CD4-positive, alpha-beta T cell (primary cell): ENCODE data around the gene TRAPPC2. TPM values are rescaled to one million over a fixed set of nuclear protein-coding genes. Genes with fewer than 3 reads are reported as not detected.

Experiments used
- ATAC-seq: fragments of 200-7000 bp; cut with Tn5 transposase; one replicate; pipeline ENCODE4 v1.10.0; 2022; ENCODE audit warnings: mild to moderate bottlenecking; ENCODE audit not compliant: poor library complexity
- CTCF ChIA-PET: fragments of 350-600 bp; sonication (Branson Sonifier 250); formaldehyde crosslinking; loops from one replicate; lab custom pipeline; 2021; ENCODE audit warnings: antibody characterized with exemption, inconsistent platforms; lab: Charles Lee
- POLR2A ChIA-PET: fragments of 350-600 bp; sonication (Branson Sonifier 250); formaldehyde crosslinking; loops from one replicate; lab custom pipeline; 2021; ENCODE audit warnings: antibody characterized with exemption, inconsistent platforms; lab: Charles Lee
- DNase-seq, 14 experiments: peaks; one replicate each; pipeline ENCODE4 v3.0.0-alpha.2; 2013 to 2020; ENCODE audit warnings: mixed read lengths in 2 of 14
- H3K27ac ChIP-seq, 2 donors: one replicate each; pipeline versions ENCODE4 v1.5.1 to v1.7.0; 2013; ENCODE audit warnings: low read length in 2 of 2, low read depth in 1 of 2, mild to moderate bottlenecking in 1 of 2
- H3K27me3 ChIP-seq, 2 experiments: 1 replicate in 1 of 2; 2 replicates in 1 of 2; pipeline versions ENCODE4 v1.6.1 to v1.7.0; 2013; ENCODE audit warnings: low read length in 2 of 2, control low read depth in 1 of 2, mild to moderate bottlenecking in 1 of 2, moderate library complexity in 1 of 2; ENCODE audit not compliant: insufficient read depth in 2 of 2, control insufficient read depth in 1 of 2
- H3K36me3 ChIP-seq: one replicate; pipeline ENCODE4 v1.6.1; 2013; ENCODE audit warnings: low read length, control low read depth; ENCODE audit not compliant: insufficient read depth
- H3K4me1 ChIP-seq: one replicate; pipeline ENCODE4 v1.6.1; 2013; ENCODE audit warnings: low read length, control low read depth; ENCODE audit not compliant: insufficient read depth
- H3K4me3 ChIP-seq: one replicate; pipeline ENCODE4 v1.5.1; 2013; ENCODE audit warnings: mild to moderate bottlenecking, low read length, moderate library complexity
- H3K9me3 ChIP-seq, 2 experiments: 1 replicate in 1 of 2; 2 replicates in 1 of 2; pipeline versions ENCODE4 v1.6.1 to v1.7.0; 2013; ENCODE audit warnings: low read length in 2 of 2, mild to moderate bottlenecking in 2 of 2, control low read depth in 1 of 2, moderate library complexity in 1 of 2; ENCODE audit not compliant: control insufficient read depth in 1 of 2, insufficient read depth in 1 of 2
- H3K27ac Mint-ChIP-seq: one replicate; pipeline ENCODE4 v1.8.0; 2020; ENCODE audit warnings: mixed read lengths
- H3K27me3 Mint-ChIP-seq: one replicate; pipeline ENCODE4 v1.8.0; 2021; ENCODE audit warnings: mixed read lengths
- H3K36me3 Mint-ChIP-seq: one replicate; pipeline ENCODE4 v1.8.0; 2021; ENCODE audit warnings: low read depth, mixed read lengths
- H3K4me1 Mint-ChIP-seq: one replicate; pipeline ENCODE4 v1.8.0; 2021; ENCODE audit warnings: low read depth, mixed read lengths
- H3K4me3 Mint-ChIP-seq: one replicate; pipeline ENCODE4 v1.8.0; 2020; ENCODE audit warnings: mild to moderate bottlenecking, mixed read lengths
- H3K9me3 Mint-ChIP-seq: one replicate; pipeline ENCODE4 v1.8.0; 2020; ENCODE audit warnings: mixed read lengths
- CTCF ChIP-seq: fragments of 200-600 bp; IDR thresholded peaks from one replicate; pipeline ENCODE4 v1.8.0; 2022; ENCODE audit warnings: antibody characterized with exemption, mild to moderate bottlenecking
- intact Hi-C, 2 experiments: fragments of 100-400 bp; cut with DNase I in 1 of 2; cut with micrococcal nuclease in 1 of 2; formaldehyde crosslinking; loops; one replicate each; pipeline versions ENCODE4 v1.15.1 to v1.9.0; 2023 to 2025; cut with DNase I, micrococcal nuclease
- total RNA-seq, 174 experiments: library from RNA in 2 of 174; stranded (reverse) in 2 of 174; gene quantifications; one replicate each; pipeline ENCODE4 v1.2.3 and lab custom pipeline; 2021 to 2026

The TRAPPC2 gene
- total RNA-seq, 2 experiments from 2014 or later, result 21.4 to 22.3 TPM

GRCh38 chrX:13748486-13748885 is 14.1 kb upstream of the TRAPPC2 start:
- peaks cover 23% of the 10 kb centered on the region for H3K4me1 Mint-ChIP-seq
- intact Hi-C loops, result loop anchor here (2.0 to 5.0 kb wide), 2 partner anchors 90 to 241 kb away; no protein-coding TSS in a partner anchor
- POLR2A ChIA-PET, result interaction anchor here (1.2 kb wide), 1 partner anchor 12 kb away, joined by 3 read pairs; no protein-coding TSS in a partner anchor

GRCh38 chrX:13747836-13748235 is 13.4 kb upstream of the TRAPPC2 start:
- ChIA-PET CTCF (interaction anchor here (0.8 to 1.5 kb wide), 2 partner anchors 10 to 89 kb away, joined by 3 to 5 read pairs; no protein-coding TSS in a partner anchor), POLR2A (interaction anchor here (1.1 to 1.2 kb wide), 2 partner anchors 11 to 13 kb away, joined by 3 to 4 read pairs; partner anchors contain the start of genes OFD1 and TRAPPC2)
- H3K36me3 Mint-ChIP-seq, result peaks cover 75% of the 10 kb centered on the region
- H3K4me1 Mint-ChIP-seq, result peaks cover 26% of the 10 kb centered on the region
- ATAC-seq (no peak), DNase-seq (peak in 9 of 14 experiments; percentile 10 to 67 (median 35))
- no peak overlapping the region for H3K4me3 Mint-ChIP-seq
- no peaks in the 10 kb centered on the region for H3K9me3 Mint-ChIP-seq
- Histone ChIP-seq H3K4me3 (no peak overlapping the region), H3K27me3 (no peaks in the 10 kb centered on the region), H3K4me1 (peaks cover 3% of the 10 kb centered on the region), H3K36me3 (peaks cover 58% of the 10 kb centered on the region), H3K27ac (no peak overlapping the region), H3K9me3 (no peaks in the 10 kb centered on the region)
- no peaks in the 10 kb centered on the region for H3K27me3 Mint-ChIP-seq
- intact Hi-C loops, result loop anchor here (2.0 to 5.0 kb wide), 3 partner anchors 89 to 241 kb away; no protein-coding TSS in a partner anchor
- no peak for TF ChIP-seq CTCF
- H3K27ac Mint-ChIP-seq, result peak overlapping the region; percentile 39

More at GRCh38 chrX:13748486-13748885, 14.1 kb upstream of the TRAPPC2 start:
- H3K27ac ChIP-seq, result no peak overlapping the region
- H3K27me3 ChIP-seq, result no peaks in the 10 kb centered on the region
- peaks cover 74% of the 10 kb centered on the region for H3K36me3 Mint-ChIP-seq
- peaks cover 3% of the 10 kb centered on the region for H3K4me1 ChIP-seq
- H3K9me3 Mint-ChIP-seq, result no peaks in the 10 kb centered on the region
- H3K9me3 ChIP-seq, result no peaks in the 10 kb centered on the region
- CTCF ChIA-PET, result interaction anchor here (0.8 to 1.5 kb wide), 2 partner anchors 10 to 89 kb away, joined by 3 to 5 read pairs; no protein-coding TSS in a partner anchor
- no peak for DNase-seq
- no peak overlapping the region for H3K4me3 Mint-ChIP-seq
- H3K36me3 ChIP-seq, result peaks cover 60% of the 10 kb centered on the region
- H3K27ac Mint-ChIP-seq, result no peak overlapping the region
- H3K4me3 ChIP-seq, result no peak overlapping the region
- no peak for TF ChIP-seq CTCF
- H3K27me3 Mint-ChIP-seq, result no peaks in the 10 kb centered on the region
- ATAC-seq, result no peak

GRCh38 chrX:13742397-13743176 is 8.2 kb upstream of the TRAPPC2 start:
- intact Hi-C loops, result no loop called here
- Histone ChIP-seq H3K27me3 (no peaks in the 10 kb centered on the region), H3K9me3 (no peaks in the 10 kb centered on the region), H3K4me3 (peak overlapping the region; percentile 25), H3K27ac (peak overlapping the region; percentile 50 to 59), H3K36me3 (peaks cover 47% of the 10 kb centered on the region), H3K4me1 (peaks cover 10% of the 10 kb centered on the region)
- CTCF ChIA-PET, result no interaction called here
- Mint-ChIP-seq H3K27me3 (no peaks in the 10 kb centered on the region), H3K27ac (peak overlapping the region; percentile 94), H3K4me3 (peak overlapping the region; percentile 81), H3K36me3 (peaks cover 66% of the 10 kb centered on the region), H3K4me1 (peaks cover 29% of the 10 kb centered on the region), H3K9me3 (no peaks in the 10 kb centered on the region)
- ATAC-seq (peak; percentile 93), DNase-seq (peak in 9 of 14 experiments; percentile 1 to 82 (median 22))
- POLR2A ChIA-PET, result interaction anchor here (0.6 to 1.6 kb wide), 5 partner anchors 8 to 54 kb away, joined by 3 to 8 read pairs (median 4); partner anchors contain the start of genes OFD1, RAB9A and TRAPPC2
- no peak for TF ChIP-seq CTCF
